ENCODE results near the gene NEGR1. TPM values are rescaled to one million over a fixed set of nuclear protein-coding genes. Genes with fewer than 3 reads are reported as not detected.

NEGR1 gene
- total RNA-seq, 1 donor from 2014 or later = 18.1 TPM

DNA sequence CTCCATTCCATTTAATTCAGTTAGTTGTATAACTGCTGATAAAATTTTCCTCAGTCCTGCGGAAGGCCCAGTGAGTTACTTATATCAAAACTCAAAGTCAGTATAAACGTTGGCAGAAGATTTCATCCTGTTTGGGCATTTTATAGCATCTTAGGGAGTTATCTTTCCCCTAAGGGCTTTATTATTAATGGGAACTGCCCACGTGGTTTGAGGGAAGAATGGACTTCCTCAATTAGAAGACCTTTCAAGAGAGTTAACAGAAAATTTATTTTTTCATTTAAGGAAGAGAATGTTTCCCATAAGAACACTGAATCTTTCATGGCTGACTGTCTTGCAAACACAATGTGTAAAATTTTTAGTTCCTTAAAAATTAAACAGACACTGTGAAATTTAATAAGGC lies 400.1 kb downstream of the NEGR1 start:
- TF ChIP-seq, protein P1, sequence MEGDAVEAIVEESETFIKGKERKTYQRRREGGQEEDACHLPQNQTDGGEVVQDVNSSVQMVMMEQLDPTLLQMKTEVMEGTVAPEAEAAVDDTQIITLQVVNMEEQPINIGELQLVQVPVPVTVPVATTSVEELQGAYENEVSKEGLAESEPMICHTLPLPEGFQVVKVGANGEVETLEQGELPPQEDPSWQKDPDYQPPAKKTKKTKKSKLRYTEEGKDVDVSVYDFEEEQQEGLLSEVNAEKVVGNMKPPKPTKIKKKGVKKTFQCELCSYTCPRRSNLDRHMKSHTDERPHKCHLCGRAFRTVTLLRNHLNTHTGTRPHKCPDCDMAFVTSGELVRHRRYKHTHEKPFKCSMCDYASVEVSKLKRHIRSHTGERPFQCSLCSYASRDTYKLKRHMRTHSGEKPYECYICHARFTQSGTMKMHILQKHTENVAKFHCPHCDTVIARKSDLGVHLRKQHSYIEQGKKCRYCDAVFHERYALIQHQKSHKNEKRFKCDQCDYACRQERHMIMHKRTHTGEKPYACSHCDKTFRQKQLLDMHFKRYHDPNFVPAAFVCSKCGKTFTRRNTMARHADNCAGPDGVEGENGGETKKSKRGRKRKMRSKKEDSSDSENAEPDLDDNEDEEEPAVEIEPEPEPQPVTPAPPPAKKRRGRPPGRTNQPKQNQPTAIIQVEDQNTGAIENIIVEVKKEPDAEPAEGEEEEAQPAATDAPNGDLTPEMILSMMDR (IDR thresholded peaks at IDR 0.05) = no peak
- Histone ChIP-seq H3K4me1 (no peaks in the 10 kb centered on the region), H3K9me3 (no peaks in the 10 kb centered on the region), H3K27ac (no peak overlapping the region), H3K27me3 (ENCODE audit: low read depth) (no peaks in the 10 kb centered on the region), H3K4me3 (no peak overlapping the region), H3K36me3 (no peaks in the 10 kb centered on the region)
- intact Hi-C loops (cut with DNase I) = no loop called here
- ATAC-seq (no peak), DNase-seq (no peak)

DNA sequence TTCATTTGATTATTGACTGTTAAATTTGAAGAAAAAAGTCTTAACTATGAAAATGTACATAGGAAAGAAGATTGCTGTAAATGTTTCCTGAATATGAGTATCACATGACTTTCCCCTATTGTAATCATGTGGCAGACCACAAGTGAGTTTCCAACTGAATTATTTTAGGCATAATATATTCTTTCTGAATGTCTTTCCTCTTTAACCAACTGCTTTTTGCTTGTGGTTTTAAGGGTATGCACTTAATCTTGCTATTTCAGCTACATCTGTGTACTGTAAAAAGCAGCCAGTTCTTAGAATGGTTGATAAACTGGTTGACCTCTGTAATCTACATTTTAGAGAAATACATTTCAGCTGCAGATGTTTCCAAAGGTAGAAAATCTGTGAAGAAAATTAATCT lies 400.7 kb downstream of the NEGR1 start:
- no peak for DNase-seq
- no peaks in the 10 kb centered on the region for H3K9me3 ChIP-seq
- intact Hi-C loops (cut with DNase I) = no loop called here
- H3K4me1 ChIP-seq = no peaks in the 10 kb centered on the region
- no peaks in the 10 kb centered on the region for H3K36me3 ChIP-seq
- no peak overlapping the region for H3K4me3 ChIP-seq
- H3K27me3 ChIP-seq (ENCODE audit: low read depth) = no peaks in the 10 kb centered on the region
- H3K27ac ChIP-seq = no peak overlapping the region
- TF ChIP-seq, protein P1 (IDR thresholded peaks at IDR 0.05) = no peak
- ATAC-seq = no peak

DNA sequence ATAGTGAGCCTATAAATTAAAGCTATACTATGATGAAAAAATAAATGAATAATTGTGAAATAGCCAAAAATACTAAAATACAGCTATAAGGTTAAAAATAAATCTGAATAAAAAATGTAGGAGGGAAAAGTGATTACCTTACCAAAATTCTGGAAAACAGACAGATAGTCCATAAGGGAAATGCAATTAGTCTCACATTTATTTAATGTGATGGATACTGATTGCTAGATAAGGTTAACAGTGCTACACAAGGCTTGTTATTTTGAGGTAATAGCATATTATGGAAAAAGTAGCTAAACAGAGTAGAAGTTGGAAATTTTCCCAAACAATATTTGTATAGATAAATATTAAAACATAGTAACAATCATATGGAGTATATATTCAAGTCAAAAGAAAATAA lies 413.0 kb downstream of the NEGR1 start:
- intact Hi-C loops (cut with DNase I) = no loop called here
- Histone ChIP-seq H3K4me3 (no peak overlapping the region), H3K27me3 (ENCODE audit: low read depth) (no peaks in the 10 kb centered on the region), H3K36me3 (no peaks in the 10 kb centered on the region), H3K9me3 (no peaks in the 10 kb centered on the region), H3K4me1 (no peaks in the 10 kb centered on the region), H3K27ac (no peak overlapping the region)
- ATAC-seq (no peak), DNase-seq (no peak)
- TF ChIP-seq, protein P1 (IDR thresholded peaks at IDR 0.05) = no peak

- no peaks in the 10 kb centered on the region for H3K9me3 ChIP-seq
- TF ChIP-seq, protein P1 (IDR thresholded peaks at IDR 0.05) = no peak
- H3K27ac ChIP-seq = no peak overlapping the region
- H3K4me1 ChIP-seq = no peaks in the 10 kb centered on the region
- intact Hi-C loops (cut with DNase I) = no loop called here
- H3K36me3 ChIP-seq = no peaks in the 10 kb centered on the region
- no peaks in the 10 kb centered on the region for H3K27me3 ChIP-seq (ENCODE audit: low read depth)
- ATAC-seq (no peak), DNase-seq (no peak)
- no peak overlapping the region for H3K4me3 ChIP-seq
Observed at GRCh38 chr1:71862756-71863155, 419.6 kb downstream of the NEGR1 start.

DNA sequence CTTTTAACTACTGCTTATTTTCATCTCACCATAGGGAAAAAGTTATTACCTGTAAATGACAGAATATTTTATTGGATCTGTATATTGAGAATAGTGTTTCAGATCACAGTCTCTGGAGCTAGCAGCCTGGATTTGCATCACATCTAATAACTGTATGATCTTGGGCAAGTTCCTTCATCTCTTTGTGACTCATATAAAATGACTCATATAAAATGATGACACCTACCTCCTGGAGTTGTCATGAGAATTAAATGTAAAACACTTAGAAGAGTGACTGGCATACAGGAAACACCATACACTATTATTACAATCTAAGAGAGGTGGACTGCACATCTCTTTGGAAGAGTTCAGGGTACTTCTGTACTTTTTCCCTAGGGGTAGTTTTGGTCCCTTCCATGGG lies 421.3 kb downstream of the NEGR1 start:
- H3K36me3 ChIP-seq = no peaks in the 10 kb centered on the region
- no peaks in the 10 kb centered on the region for H3K4me1 ChIP-seq
- H3K9me3 ChIP-seq = no peaks in the 10 kb centered on the region
- DNase-seq (no peak), ATAC-seq (no peak)
- TF ChIP-seq, protein P1 (IDR thresholded peaks at IDR 0.05) = no peak
- H3K27me3 ChIP-seq (ENCODE audit: low read depth) = no peaks in the 10 kb centered on the region
- H3K4me3 ChIP-seq = no peak overlapping the region
- intact Hi-C loops (cut with DNase I) = no loop called here
- H3K27ac ChIP-seq = no peak overlapping the region

GRCh38 chr1:71859806-71860205 lies 422.5 kb downstream of the NEGR1 start:
- TF ChIP-seq, protein P1 (IDR thresholded peaks at IDR 0.05) = no peak
- no peaks in the 10 kb centered on the region for H3K4me1 ChIP-seq
- no peaks in the 10 kb centered on the region for H3K36me3 ChIP-seq
- no peaks in the 10 kb centered on the region for H3K27me3 ChIP-seq (ENCODE audit: low read depth)
- no peaks in the 10 kb centered on the region for H3K9me3 ChIP-seq
- intact Hi-C loops (cut with DNase I) = no loop called here
- no peak overlapping the region for H3K4me3 ChIP-seq
- DNase-seq = no peak
- ATAC-seq = no peak
- no peak overlapping the region for H3K27ac ChIP-seq
